ENCODE data around the gene VTA1. TPM values are rescaled to one million over a fixed set of nuclear protein-coding genes. Genes with fewer than 3 reads are reported as not detected.

VTA1 gene
- total and polyA plus RNA-seq, 2 of the 4 experiments (the other 2 are of a cell fraction) = 60.9 to 120 TPM

- Histone ChIP-seq H2BK120ac (ENCODE audit: low read depth, low read length) (no peak overlapping the region), H3K18ac (ENCODE audit: low read depth, low read length) (no peak overlapping the region), H3K9me3 (ENCODE audit: control insufficient read depth, insufficient read depth, low read length) (no peaks in the 10 kb centered on the region), H2BK20ac (ENCODE audit: low read depth, low read length) (no peak overlapping the region), H3K56ac (ENCODE audit: extremely low read depth, insufficient read depth, low read length) (no peak overlapping the region), H3K4me1 (ENCODE audit: control insufficient read depth, insufficient read depth, low read length) (no peaks in the 10 kb centered on the region), H3K23ac (ENCODE audit: low read depth, low read length) (no peak overlapping the region), H4K91ac (ENCODE audit: insufficient read depth, low read depth, low read length) (no peak overlapping the region), H3K14ac (replicated peaks; ENCODE audit: low read depth, low read length) (no peak overlapping the region), H3K79me1 (ENCODE audit: low read depth in 1 of 2, low read length in 2 of 2) (no peaks in the 10 kb centered on the region), H3K27ac (ENCODE audit: insufficient read depth, low read length) (no peak overlapping the region), H3K4me3 (ENCODE audit: insufficient read depth, low read depth, low read length) (no peak overlapping the region), H3K36me3 (ENCODE audit: control insufficient read depth, insufficient read depth, low read length) (no peaks in the 10 kb centered on the region), H2AK9ac (replicated peaks; ENCODE audit: low read depth, low read length, poor library complexity) (no peak overlapping the region), H3K27me3 (ENCODE audit: control insufficient read depth, insufficient read depth, low read length) (no peaks in the 10 kb centered on the region), H2AFZ (replicated peaks; ENCODE audit: low read length, poor library complexity) (no peak overlapping the region), H2BK15ac (ENCODE audit: low read depth, low read length) (no peak overlapping the region), H2BK5ac (ENCODE audit: low read depth, low read length, poor library complexity, severe bottlenecking) (no peak overlapping the region), H3K9ac (ENCODE audit: low read depth, low read length) (no peak overlapping the region), H4K8ac (ENCODE audit: low read depth in 2 of 2, low read length in 2 of 2) (no peak overlapping the region), H3K4me2 (ENCODE audit: low read depth, low read length) (no peak overlapping the region), H3K4ac (ENCODE audit: low read depth, low read length) (no peak overlapping the region), H2AK5ac (ENCODE audit: low read depth, low read length) (no peak overlapping the region), H4K5ac (ENCODE audit: low read depth, low read length) (no peak overlapping the region), H4K20me1 (ENCODE audit: insufficient read depth, low read length) (no peaks in the 10 kb centered on the region), H3K9me1 (ENCODE audit: insufficient read depth, low read length) (no peaks in the 10 kb centered on the region)
- WGBS, 2 experiments (ENCODE audit: extremely low coverage in 2 of 2, insufficient read length in 1 of 2) = no CpG with 5 or more reads among the region's 4 CpGs
- ChIA-PET POLR2A (ENCODE audit: unreplicated experiment) (no interaction called here), CTCF (interaction anchor here (1.1 to 1.5 kb wide), 4 partner anchors 9 to 235 kb away, joined by 3 to 9 read pairs (median 5); no protein-coding TSS in a partner anchor)
- ATAC-seq (ENCODE audit: low read depth) = peak; percentile 68
- in situ Hi-C loops (cut with MboI; ENCODE audit: low sequenced_read_pairs) (loop anchor here (10.0 kb wide), 1 partner anchor 438 kb away; no protein-coding TSS in a partner anchor), dilution Hi-C loops (cut with HindIII; ENCODE audit: low sequenced_read_pairs, unreplicated experiment) (no loop called here), intact Hi-C loops (cut with micrococcal nuclease) (loop anchor here (1.0 kb wide), 2 partner anchors 123 to 435 kb away; no protein-coding TSS in a partner anchor)
- peak; percentile 77 for DNase-seq
- TF ChIP-seq CTCF (conservative IDR thresholded peaks at IDR 0.05; ENCODE audit: low read depth, low read length) = peak; percentile 87
- peak; percentile 82 for TF ChIP-seq RAD21 (IDR thresholded peaks at IDR 0.05; ENCODE audit: low read length)
- no peak for TF ChIP-seq MXI1 (IDR thresholded peaks at IDR 0.05; ENCODE audit: borderline replicate concordance, low read depth, low read length)
- no peak for TF ChIP-seq ELK1 (IDR thresholded peaks at IDR 0.05; ENCODE audit: borderline replicate concordance, low read depth, low read length)
- TF ChIP-seq FOS (IDR thresholded peaks at IDR 0.05; ENCODE audit: low read depth, low read length) = no peak
- no peak for TF ChIP-seq RFX5 (IDR thresholded peaks at IDR 0.05; ENCODE audit: low read depth, low read length)
- TF ChIP-seq SMC3 (IDR thresholded peaks at IDR 0.05; ENCODE audit: low read depth, low read length) = peak; percentile 73
- TF ChIP-seq USF2 (IDR thresholded peaks at IDR 0.05; ENCODE audit: low read depth, low read length) = no peak
- no peak for TF ChIP-seq POLR2A (IDR thresholded peaks at IDR 0.05; ENCODE audit: low read depth, low read length)
- no peak for TF ChIP-seq MAZ (IDR thresholded peaks at IDR 0.05; ENCODE audit: borderline replicate concordance, low read depth, low read length)
- TF ChIP-seq NFE2L2 (IDR thresholded peaks at IDR 0.05; ENCODE audit: low read depth, low read length) = no peak
- TF ChIP-seq MAFK (IDR thresholded peaks at IDR 0.05; ENCODE audit: low read depth, low read length) = no peak
- TF ChIP-seq RCOR1 (IDR thresholded peaks at IDR 0.05; ENCODE audit: insufficient replicate concordance, low read length) = no peak
- TF ChIP-seq BHLHE40 (IDR thresholded peaks at IDR 0.05; ENCODE audit: low read depth, low read length) = no peak
- peak; percentile 62; the same call in 1 of the 2 replicates for TF ChIP-seq CEBPB (IDR thresholded peaks at IDR 0.05; ENCODE audit: low read depth, low read length)
- no peak for TF ChIP-seq CHD1 (IDR thresholded peaks at IDR 0.05; ENCODE audit: low read depth, low read length)
- BruUV-seq (replicated peaks) = no TSS peak
Measured at GRCh38 chr6:142112451-142113061, 34.5 kb upstream of the VTA1 start.

All from IMR-90 (cell line).